Mesenchymal stem cell (in vitro differentiated cells and primary cell): ENCODE results near the gene GPA33.
A peak's percentile ranks its signal among the peaks of the same experiment; 100 is the strongest.

ENCODE experiments used
- DNase-seq: peaks from one replicate; pipeline ENCODE4 v3.0.0-alpha.2; 2013
- H2AFZ ChIP-seq: one replicate; pipeline ENCODE4 v1.6.1; 2013; ENCODE audit warnings: low read depth, mild to moderate bottlenecking, control low read depth, inconsistent platforms, low read length, moderate library complexity
- H2AK5ac ChIP-seq: 2 replicates; pipeline ENCODE4 v1.6.1; 2013; ENCODE audit warnings: low read length, moderate library complexity, mild to moderate bottlenecking, inconsistent platforms; ENCODE audit not compliant: severe bottlenecking
- H2BK120ac ChIP-seq: one replicate; pipeline ENCODE4 v1.6.1; 2013; ENCODE audit warnings: low read depth, mild to moderate bottlenecking, inconsistent platforms, low read length, moderate library complexity
- H2BK12ac ChIP-seq, 2 experiments: one replicate each; pipeline ENCODE4 v1.6.1; 2013; ENCODE audit warnings: inconsistent platforms in 2 of 2, low read length in 2 of 2, mild to moderate bottlenecking in 2 of 2, moderate library complexity in 2 of 2, control low read depth in 1 of 2
- H2BK15ac ChIP-seq: one replicate; pipeline ENCODE4 v1.6.1; 2013; ENCODE audit warnings: mild to moderate bottlenecking, low read depth, inconsistent platforms; ENCODE audit not compliant: poor library complexity, severe bottlenecking
- H2BK5ac ChIP-seq: 2 replicates; pipeline ENCODE4 v1.6.1; 2013; ENCODE audit warnings: low read depth, mild to moderate bottlenecking, low read length, control low read depth, inconsistent platforms; ENCODE audit not compliant: poor library complexity, severe bottlenecking
- H3K14ac ChIP-seq, 2 experiments: one replicate each; pipeline ENCODE4 v1.6.1; 2013; ENCODE audit warnings: inconsistent platforms in 2 of 2, low read length in 2 of 2, control low read depth in 1 of 2, mild to moderate bottlenecking in 1 of 2, moderate library complexity in 1 of 2
- H3K18ac ChIP-seq, 2 experiments: one replicate each; pipeline ENCODE4 v1.6.1; 2013; ENCODE audit warnings: inconsistent platforms in 2 of 2, low read length in 2 of 2, control low read depth in 1 of 2, low read depth in 1 of 2, mild to moderate bottlenecking in 1 of 2
- H3K23ac ChIP-seq, 2 experiments: one replicate each; pipeline ENCODE4 v1.6.1; 2013; ENCODE audit warnings: inconsistent platforms in 2 of 2, low read length in 2 of 2, mild to moderate bottlenecking in 2 of 2, moderate library complexity in 2 of 2, control low read depth in 1 of 2
- H3K27ac ChIP-seq: 2 replicates; pipeline ENCODE4 v1.5.1; 2013; ENCODE audit warnings: mild to moderate bottlenecking, moderate library complexity, low read length, control low read depth, inconsistent platforms; ENCODE audit not compliant: poor library complexity, severe bottlenecking
- H3K27me3 ChIP-seq, 2 experiments: 2 replicates each; pipeline versions ENCODE4 v1.6.1 to v1.7.0; 2013; ENCODE audit warnings: low read length in 2 of 2, mild to moderate bottlenecking in 2 of 2, moderate library complexity in 2 of 2, control low read depth in 1 of 2, inconsistent platforms in 1 of 2; ENCODE audit not compliant: control insufficient read depth in 1 of 2, insufficient read depth in 1 of 2
- H3K36me3 ChIP-seq, 2 experiments: 2 replicates each; pipeline versions ENCODE4 v1.6.1 to v1.7.0; 2013; ENCODE audit warnings: low read length in 2 of 2, control low read depth in 1 of 2, inconsistent platforms in 1 of 2, low read depth in 1 of 2, mild to moderate bottlenecking in 1 of 2; ENCODE audit not compliant: insufficient read depth in 2 of 2, control insufficient read depth in 1 of 2
- H3K4ac ChIP-seq, 2 experiments: one replicate each; pipeline ENCODE4 v1.6.1; 2013; ENCODE audit warnings: inconsistent platforms in 2 of 2, low read length in 2 of 2, mild to moderate bottlenecking in 2 of 2, moderate library complexity in 2 of 2, control low read depth in 1 of 2, low read depth in 1 of 2
- H3K4me1 ChIP-seq: 2 replicates; pipeline ENCODE4 v1.6.1; 2013; ENCODE audit warnings: low read depth, low read length, control low read depth; ENCODE audit not compliant: control insufficient read depth, insufficient read depth
- H3K4me2 ChIP-seq: 2 replicates; pipeline ENCODE4 v1.6.1; 2013; ENCODE audit warnings: low read length, mild to moderate bottlenecking, inconsistent platforms; ENCODE audit not compliant: poor library complexity, severe bottlenecking
- H3K4me3 ChIP-seq, 2 experiments: 2 replicates each; pipeline versions ENCODE4 v1.5.1 to v1.7.0; 2013; ENCODE audit warnings: low read length in 2 of 2, mild to moderate bottlenecking in 2 of 2, control low read depth in 1 of 2, low read depth in 1 of 2; ENCODE audit not compliant: insufficient read depth in 1 of 2
- H3K79me1 ChIP-seq: replicated peaks from 2 replicates; pipeline ENCODE4 v1.6.1; 2013; ENCODE audit warnings: mild to moderate bottlenecking, control low read depth, low read length, inconsistent platforms; ENCODE audit not compliant: poor library complexity, severe bottlenecking
- H3K9ac ChIP-seq: 2 replicates; pipeline ENCODE4 v1.7.0; 2013; ENCODE audit warnings: mild to moderate bottlenecking, low read length, moderate library complexity
- H3K9me3 ChIP-seq: 2 replicates; pipeline ENCODE4 v1.7.0; 2013; ENCODE audit warnings: mild to moderate bottlenecking, low read length; ENCODE audit not compliant: control insufficient read depth
- H4K8ac ChIP-seq: one replicate; pipeline ENCODE4 v1.6.1; 2013; ENCODE audit warnings: inconsistent platforms, mild to moderate bottlenecking, low read length, moderate library complexity
- H4K91ac ChIP-seq: one replicate; pipeline ENCODE4 v1.6.1; 2013; ENCODE audit warnings: mild to moderate bottlenecking, low read length, inconsistent platforms
- WGBS: methylation state at CpG from one replicate; pipeline ENCODE4 v1.1.7; 2013; ENCODE audit warnings: mixed read lengths; 5-methylcytosine and 5-hydroxymethylcytosine counted together

The GPA33 gene

GRCh38 chr1:167126811-167127210, 36.6 kb upstream of the GPA33 start:
- H3K9me3 ChIP-seq, result no peaks in the 10 kb centered on the region
- no peak overlapping the region for H3K4me3 ChIP-seq
- H3K4me2 ChIP-seq, result no peak overlapping the region
- H2AK5ac ChIP-seq, result no peak overlapping the region
- H3K4me1 ChIP-seq, result no peaks in the 10 kb centered on the region
- H3K4ac ChIP-seq, result no peak overlapping the region
- no peak for DNase-seq
- peaks cover 25 to 51% of the 10 kb centered on the region in 2 experiments for H3K27me3 ChIP-seq
- no peak overlapping the region for H4K91ac ChIP-seq
- H3K23ac ChIP-seq, result no peak overlapping the region
- H3K27ac ChIP-seq, result no peak overlapping the region
- H2BK15ac ChIP-seq, result no peak overlapping the region
- no peak overlapping the region for H3K14ac ChIP-seq
- H2AFZ ChIP-seq, result no peak overlapping the region
- no peak overlapping the region for H3K18ac ChIP-seq
- no peak overlapping the region for H3K9ac ChIP-seq
- WGBS, result 94% methylated on average over 17 of the region's 17 CpGs
- no peaks in the 10 kb centered on the region for H3K36me3 ChIP-seq
- no peak overlapping the region for H2BK12ac ChIP-seq
- H3K79me1 ChIP-seq, result no peaks in the 10 kb centered on the region
- no peak overlapping the region for H2BK120ac ChIP-seq
- no peak overlapping the region for H2BK5ac ChIP-seq
- no peak overlapping the region for H4K8ac ChIP-seq

- H3K4me3 ChIP-seq, result no peak overlapping the region
- H3K23ac ChIP-seq, result no peak overlapping the region
- H3K9ac ChIP-seq, result no peak overlapping the region
- no peak overlapping the region for H2AK5ac ChIP-seq
- no peak overlapping the region for H3K4ac ChIP-seq
- peak overlapping the region in 1 of 2 experiments; percentile 31 for H3K14ac ChIP-seq
- no peak overlapping the region for H3K4me2 ChIP-seq
- H2BK12ac ChIP-seq, result no peak overlapping the region
- H4K8ac ChIP-seq, result no peak overlapping the region
- no peak overlapping the region for H4K91ac ChIP-seq
- H2BK5ac ChIP-seq, result no peak overlapping the region
- peaks cover 25 to 52% of the 10 kb centered on the region in 2 experiments for H3K27me3 ChIP-seq
- no peaks in the 10 kb centered on the region for H3K79me1 ChIP-seq
- H3K27ac ChIP-seq, result no peak overlapping the region
- DNase-seq, result no peak
- H3K18ac ChIP-seq, result no peak overlapping the region
- H3K36me3 ChIP-seq, result no peaks in the 10 kb centered on the region
- no peak overlapping the region for H2BK120ac ChIP-seq
- H2BK15ac ChIP-seq, result no peak overlapping the region
- WGBS, result 94% methylated on average over 28 of the region's 28 CpGs
- H3K4me1 ChIP-seq, result peaks cover 4% of the 10 kb centered on the region
- H2AFZ ChIP-seq, result no peak overlapping the region
- no peaks in the 10 kb centered on the region for H3K9me3 ChIP-seq
Measured at GRCh38 chr1:167126317-167126716, 36.1 kb upstream of the GPA33 start.

- Histone ChIP-seq H3K27me3 (peaks cover 14 to 50% of the 10 kb centered on the region in 2 experiments), H3K9ac (no peak overlapping the region), H2AK5ac (no peak overlapping the region), H3K4me2 (no peak overlapping the region), H3K14ac (no peak overlapping the region), H2BK5ac (no peak overlapping the region), H3K27ac (no peak overlapping the region), H3K4me1 (peaks cover 7% of the 10 kb centered on the region), H3K18ac (no peak overlapping the region), H4K91ac (no peak overlapping the region), H4K8ac (no peak overlapping the region), H3K79me1 (no peaks in the 10 kb centered on the region), H3K9me3 (no peaks in the 10 kb centered on the region), H3K4me3 (no peak overlapping the region), H2BK12ac (no peak overlapping the region), H2BK15ac (no peak overlapping the region), H3K36me3 (no peaks in the 10 kb centered on the region), H2BK120ac (no peak overlapping the region), H3K4ac (no peak overlapping the region), H3K23ac (no peak overlapping the region), H2AFZ (no peak overlapping the region)
- WGBS, result 91% methylated on average over 4 of the region's 4 CpGs
- DNase-seq, result no peak
Measured at GRCh38 chr1:167122568-167122967, 32.4 kb upstream of the GPA33 start.

GRCh38 chr1:167122121-167122480, 31.9 kb upstream of the GPA33 start:
- no peak overlapping the region for H2BK120ac ChIP-seq
- peaks cover 7% of the 10 kb centered on the region for H3K4me1 ChIP-seq
- no peak overlapping the region for H3K18ac ChIP-seq
- DNase-seq, result no peak
- no peak overlapping the region for H3K27ac ChIP-seq
- H3K4me3 ChIP-seq, result no peak overlapping the region
- no peak overlapping the region for H4K8ac ChIP-seq
- no peaks in the 10 kb centered on the region for H3K9me3 ChIP-seq
- H3K9ac ChIP-seq, result no peak overlapping the region
- no peak overlapping the region for H3K4me2 ChIP-seq
- H3K23ac ChIP-seq, result no peak overlapping the region
- no peaks in the 10 kb centered on the region for H3K36me3 ChIP-seq
- H2AFZ ChIP-seq, result no peak overlapping the region
- no peak overlapping the region for H2BK12ac ChIP-seq
- H3K14ac ChIP-seq, result no peak overlapping the region
- 87% methylated on average over 5 of the region's 5 CpGs for WGBS
- H2BK15ac ChIP-seq, result no peak overlapping the region
- no peak overlapping the region for H3K4ac ChIP-seq
- no peaks in the 10 kb centered on the region for H3K79me1 ChIP-seq
- H2BK5ac ChIP-seq, result no peak overlapping the region
- H4K91ac ChIP-seq, result no peak overlapping the region
- peaks cover 9 to 53% of the 10 kb centered on the region in 2 experiments for H3K27me3 ChIP-seq
- no peak overlapping the region for H2AK5ac ChIP-seq
